HG03442 (cell line): ENCODE measurements around the gene TNNI3.
"Not testable (repeated sequence)": the region's sequence is repeated elsewhere in the genome, so short reads cannot be mapped to it uniquely, and the experiment has no call there.

Experiments
- ATAC-seq: cut with Tn5 transposase; IDR thresholded peaks from one replicate; pipeline ENCODE4 v1.9.1; 2021; ENCODE audit warnings: mild to moderate bottlenecking, moderate library complexity; ENCODE audit not compliant: unreplicated experiment

Gene TNNI3

DNA sequence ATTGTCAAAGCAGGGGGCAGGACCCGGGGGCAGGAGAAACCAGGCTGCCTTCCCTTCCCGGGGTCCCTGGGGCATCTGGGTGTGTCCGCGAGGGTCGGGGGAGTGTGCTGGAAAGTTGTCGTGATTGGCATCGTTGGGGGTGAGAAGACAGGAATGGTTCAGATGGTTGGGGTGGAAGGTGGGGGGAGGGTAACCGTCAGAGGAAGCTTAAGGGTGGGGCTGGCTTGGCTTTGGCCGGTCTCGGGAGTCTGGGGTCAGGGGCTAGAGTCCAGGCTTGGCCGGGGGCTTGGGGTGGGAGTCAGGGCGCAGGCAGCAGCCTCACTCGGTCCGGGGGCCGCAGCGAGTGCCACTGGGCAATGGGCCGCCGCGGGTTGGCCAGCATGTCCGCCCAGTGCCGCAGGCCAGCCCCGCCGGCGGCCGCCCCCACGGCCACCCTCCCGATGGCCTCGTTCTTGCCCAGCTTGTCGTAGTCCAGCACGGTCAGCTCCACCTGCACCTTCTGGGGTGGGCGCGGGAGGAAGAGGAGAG, 15.7 kb upstream of the TNNI3 start:
- ATAC-seq: no peak

DNA sequence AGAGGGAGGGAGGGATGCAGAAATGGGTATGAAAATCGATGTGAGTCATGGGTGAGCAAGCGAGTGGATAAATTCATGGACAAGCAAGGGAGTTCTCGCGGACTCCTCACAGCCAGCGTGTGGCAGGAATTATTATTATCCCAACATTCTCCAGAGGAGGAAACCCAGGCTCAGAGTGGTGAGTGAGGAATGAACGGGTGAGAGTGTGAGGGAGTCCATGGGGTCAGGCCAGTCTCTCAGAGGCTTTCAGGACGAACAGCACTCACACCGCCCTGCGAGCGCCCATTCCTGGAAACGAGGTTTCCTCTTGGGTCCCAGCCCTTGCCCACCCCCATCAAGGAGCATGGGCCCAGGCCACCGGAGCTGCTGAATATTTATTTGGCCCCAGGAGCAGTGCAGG, 15.2 kb upstream of the TNNI3 start:
- ATAC-seq: no peak

DNA sequence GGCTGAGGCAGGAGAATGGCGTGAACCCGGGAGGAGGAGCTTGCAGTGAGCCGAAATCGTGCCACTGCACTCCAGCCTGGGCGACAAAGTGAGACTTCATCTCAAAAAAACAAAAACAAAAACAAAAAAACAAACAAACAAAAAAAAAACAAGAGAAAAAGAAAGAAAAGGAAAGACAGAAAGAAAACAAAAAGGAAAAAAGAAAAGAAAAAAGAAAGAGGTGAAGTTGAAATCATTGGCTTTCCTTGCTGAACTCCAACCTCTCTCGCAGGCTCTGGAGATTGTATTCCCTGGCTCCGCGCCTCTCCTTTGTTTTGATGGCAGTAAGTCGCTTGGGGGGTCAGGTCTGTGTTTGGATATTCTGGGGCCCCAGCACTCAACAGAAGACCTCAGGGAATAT, 14.8 kb upstream of the TNNI3 start:
- ATAC-seq: not testable (repeated sequence)

DNA sequence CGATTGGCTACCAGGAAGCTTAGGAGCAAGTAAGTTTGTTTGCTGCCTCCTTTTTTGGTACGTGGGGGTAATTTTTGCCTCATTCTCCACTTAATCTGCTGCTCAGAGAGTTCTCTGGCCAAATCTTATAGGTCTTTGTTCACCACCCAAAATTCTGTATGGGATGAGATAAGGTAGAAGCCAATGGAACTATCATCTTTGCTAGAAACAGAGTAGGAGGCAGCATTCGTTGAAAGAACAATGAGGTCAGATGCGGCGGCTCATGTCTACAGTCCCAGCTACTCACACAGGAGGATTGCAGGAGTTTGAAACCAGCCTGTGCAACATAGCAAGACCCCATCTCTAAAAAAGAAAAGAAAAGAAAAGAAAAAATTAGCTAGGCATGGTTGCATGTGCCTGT, 13.9 kb upstream of the TNNI3 start:
- no peak for ATAC-seq

DNA sequence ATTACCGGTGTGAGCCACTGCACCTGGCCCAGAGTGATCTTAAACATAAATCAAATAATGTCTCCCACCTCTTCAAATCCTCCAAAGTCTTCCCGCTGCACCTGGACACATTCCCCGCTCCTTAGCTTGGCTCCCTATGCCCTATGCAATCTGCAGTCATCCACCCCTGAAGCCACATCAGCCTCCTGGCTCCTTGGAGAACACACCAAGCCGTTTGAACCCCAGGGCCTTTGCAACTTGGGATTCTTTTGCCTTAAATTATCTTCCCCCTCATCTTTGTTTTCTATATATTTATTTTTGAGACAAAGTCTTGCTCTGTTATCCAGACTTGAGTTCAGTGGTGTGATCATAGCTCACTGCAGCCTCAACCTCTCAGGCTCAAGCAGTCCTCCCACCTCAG, 11.6 kb upstream of the TNNI3 start:
- ATAC-seq: no peak

DNA sequence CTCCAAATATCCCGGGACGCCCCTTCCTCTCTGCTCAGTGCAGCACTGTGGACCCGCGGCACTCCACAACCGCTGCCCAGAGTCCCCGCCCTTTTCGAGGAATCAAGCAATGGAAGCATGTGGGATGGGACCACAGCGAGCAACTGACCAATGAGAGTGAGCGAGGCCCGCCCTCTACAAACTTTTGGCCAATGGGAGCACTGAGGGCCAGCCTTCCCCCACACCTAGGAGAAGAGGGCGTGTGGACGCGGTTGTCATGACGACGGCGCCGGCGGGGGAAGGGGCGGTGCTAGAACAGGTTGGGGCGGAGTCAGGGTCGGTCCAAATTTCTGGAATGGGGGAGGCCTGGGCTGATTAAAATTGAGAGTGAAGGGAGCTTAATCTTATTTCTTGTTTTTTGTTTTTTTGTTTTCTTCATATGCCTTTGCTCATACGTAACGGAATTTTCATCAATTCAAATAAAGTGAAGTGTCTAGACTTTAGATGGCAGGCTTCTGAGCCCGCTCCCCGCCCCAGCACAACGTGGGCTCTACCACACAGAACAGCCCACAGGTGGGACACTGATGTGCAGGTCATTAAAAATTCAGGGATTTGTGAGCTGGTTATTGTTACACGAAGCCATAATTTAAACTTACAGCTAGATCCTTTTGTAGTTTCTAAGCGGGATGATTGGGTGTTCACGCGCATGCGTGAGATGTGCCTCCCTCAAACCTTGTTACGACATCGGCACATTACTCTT, 9.2 kb upstream of the TNNI3 start, which contains the start of gene DNAAF3:
Gene DNAAF3 (minus strand): TSS at position 84 of the 739 bp plus-strand sequence. CDS start 200 bp downstream, outside the sequence.
- peak; percentile 73 for ATAC-seq

DNA sequence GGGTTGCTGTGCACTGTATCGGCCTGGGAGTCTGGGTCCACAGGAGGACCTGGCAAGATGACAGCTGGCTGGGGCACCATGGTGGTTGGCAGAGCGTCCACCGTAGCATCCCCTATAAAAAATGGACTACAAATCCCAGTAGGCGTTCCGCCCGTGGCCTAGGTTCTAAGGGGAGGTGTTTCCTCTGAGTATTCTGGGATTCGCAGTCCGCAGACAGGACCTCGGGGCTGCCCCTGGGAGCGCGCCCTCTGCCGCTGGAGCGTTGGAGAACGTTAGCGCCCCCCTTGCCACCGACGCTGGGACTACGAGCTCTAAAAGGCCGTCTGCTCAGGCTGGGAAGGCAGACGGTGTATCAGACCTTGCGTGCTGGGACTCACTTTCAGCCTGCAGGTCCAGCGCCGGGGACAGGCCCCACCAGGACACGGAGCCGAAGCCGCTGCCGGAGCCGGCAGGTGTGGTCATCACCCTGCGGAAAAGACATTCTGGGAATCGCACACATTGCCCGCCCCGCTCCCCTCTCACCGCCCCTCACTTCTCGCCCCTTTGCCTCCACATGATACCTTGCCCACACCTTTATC, 8.5 kb upstream of the TNNI3 start:
- ATAC-seq: peak; percentile 27

DNA sequence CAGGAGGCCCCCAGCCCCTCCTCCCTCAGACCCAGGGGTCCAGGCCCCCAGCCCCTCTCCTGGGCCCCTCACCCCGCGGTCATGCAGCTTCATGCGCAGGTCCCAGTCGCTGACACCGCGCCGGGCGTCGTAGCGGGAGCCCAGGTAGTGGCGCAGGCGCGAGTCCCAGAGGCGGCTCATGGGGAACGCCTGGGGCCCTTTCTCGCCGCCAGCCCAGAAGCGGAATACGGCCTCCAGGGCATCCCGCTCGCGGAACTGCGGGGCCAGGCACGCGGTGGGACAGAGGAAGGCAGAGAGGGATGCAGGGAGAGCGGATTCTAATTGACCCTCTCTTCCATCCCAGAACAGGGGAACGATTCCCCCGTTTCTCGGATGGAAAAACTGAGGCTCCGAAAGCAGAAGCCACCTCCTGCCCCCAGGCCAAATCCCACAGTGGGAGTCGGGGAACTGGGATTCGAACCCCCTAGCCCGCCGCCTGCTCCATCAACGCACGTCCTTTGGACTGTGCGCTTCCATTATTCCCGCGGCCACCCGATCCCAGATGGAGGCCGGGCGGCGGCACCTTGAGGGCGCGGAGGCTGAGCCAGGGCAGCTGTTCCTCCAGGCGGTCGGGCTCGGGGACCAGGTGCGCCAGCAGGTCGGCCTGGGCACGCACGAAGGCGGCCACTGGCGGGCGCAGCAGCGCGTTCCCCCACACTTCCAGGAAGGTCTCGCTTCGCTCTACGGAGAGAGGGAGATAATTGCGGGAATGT, 4.2 kb upstream of the TNNI3 start:
- no peak for ATAC-seq

DNA sequence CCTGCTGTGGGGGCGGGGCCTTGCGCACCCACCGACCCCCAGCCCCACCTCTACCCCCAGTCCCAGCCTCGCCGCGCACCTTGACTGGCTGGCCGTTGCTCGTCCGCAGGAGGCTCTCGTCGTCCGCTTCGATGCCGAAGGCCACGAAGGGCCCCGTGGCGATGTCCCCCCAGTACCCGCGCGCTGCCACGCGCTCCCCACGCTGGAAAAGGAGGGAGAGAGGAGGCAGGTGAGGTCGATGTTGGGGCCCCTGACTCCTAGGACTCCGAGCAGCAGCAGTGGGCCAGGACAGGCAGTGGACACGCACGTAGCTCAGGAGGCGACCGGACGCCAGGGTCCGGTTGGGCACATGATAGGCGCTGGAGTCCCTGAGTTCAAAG, 3.4 kb upstream of the TNNI3 start:
- ATAC-seq: no peak

DNA sequence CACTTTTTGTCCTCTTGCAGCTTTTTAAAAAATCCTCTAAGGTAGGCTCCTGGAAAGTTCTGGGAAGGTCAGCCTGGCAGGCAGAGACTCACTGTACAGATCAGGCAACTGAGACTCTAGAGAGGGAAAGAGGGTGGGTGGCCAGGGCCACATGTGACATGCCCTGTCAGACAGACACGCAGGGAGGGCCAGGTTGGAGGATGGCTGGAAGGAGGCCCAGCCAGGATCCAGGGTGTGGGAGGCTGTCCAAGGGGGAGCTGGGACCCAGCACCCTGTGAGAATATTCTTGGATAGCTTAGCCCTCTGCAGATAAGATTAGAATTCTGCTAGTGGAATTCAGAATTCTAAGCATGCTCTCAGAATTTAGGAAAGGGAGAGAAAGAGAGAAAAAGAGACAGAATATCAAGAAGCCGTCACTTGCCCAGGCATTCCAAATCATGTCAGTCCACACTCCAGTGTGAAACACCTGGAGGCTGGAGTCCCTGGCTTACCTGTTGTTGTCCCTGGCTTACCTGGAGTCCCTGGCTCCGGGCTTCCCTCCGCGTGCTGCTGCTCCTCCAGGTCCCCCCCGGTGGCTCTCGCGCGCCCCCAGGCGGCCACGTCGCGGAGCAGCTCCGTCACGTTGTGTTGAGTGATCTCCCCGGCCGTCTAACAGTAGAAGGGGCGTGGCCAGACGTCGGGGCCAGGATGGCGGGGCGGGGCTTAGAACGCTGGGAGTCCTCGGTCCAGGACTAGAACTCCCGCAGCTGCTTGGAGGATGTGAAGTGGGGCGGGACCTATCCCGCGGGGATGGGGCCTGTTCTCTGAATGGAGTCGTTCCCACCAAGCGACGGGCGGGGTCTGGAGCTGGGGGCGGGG, 2.8 kb upstream of the TNNI3 start:
- no peak for ATAC-seq

DNA sequence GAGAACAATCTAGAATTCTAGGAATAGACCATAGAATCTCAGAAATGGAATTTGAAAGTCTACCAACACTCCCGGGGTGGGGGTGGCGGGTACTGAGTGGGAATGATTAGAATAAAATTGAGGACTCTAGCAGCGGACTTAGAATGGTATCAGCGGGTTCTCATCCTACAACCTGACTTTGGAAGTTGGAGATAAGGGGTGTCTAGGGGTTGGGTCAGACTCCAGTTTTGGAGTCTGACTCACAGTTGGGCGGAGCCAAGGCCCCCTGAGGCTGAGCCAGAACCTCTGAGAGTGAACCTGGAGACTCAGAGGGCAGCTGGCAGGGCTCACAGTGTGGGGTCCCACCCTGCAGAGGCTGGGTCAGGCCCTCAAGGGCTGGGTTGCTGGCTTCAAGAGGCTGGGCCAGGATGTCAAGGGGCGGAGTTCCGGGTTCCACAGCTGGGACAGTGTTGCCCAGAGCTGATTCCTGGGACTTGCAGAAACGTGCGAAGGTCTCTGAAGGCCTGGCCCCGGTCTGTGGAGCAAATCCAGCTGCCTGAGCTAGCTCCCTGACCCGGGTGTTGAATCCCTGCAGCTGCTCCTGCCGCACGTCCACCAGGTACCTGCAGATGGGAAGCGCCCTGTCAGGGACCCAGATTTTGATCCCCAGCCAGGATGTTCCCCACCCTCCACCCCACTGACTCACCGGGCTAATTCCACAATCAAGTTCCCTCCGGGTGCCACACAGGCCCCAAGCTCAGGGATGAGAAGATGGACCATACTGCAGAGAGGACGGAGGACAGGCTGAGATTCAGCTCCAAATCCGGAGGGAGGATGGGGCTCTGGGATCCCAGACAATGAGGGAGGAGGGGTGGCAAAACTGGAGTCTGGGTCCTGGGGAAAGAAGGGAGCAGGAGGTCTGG, 1.6 kb upstream of the TNNI3 start:
- ATAC-seq: no peak

DNA sequence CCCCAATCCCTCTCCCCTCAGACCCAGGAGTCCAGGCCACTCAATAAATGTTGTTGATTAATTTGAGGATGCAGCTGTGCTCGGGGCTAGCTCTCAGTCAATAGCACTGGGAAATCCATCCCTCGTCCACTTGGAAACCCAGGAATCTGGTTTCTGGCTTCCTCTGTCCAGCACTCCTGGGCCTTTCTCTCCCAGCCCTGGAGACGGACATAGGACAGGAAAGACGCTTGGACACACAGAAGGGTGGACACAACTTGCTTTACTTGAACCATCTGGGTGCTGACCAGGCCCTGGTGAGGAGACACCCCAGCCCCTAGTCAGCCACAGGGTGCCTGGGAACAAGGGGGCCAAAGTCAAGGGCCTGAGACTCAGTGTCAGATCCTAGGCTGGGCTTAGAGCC, 891 bp upstream of the TNNI3 start:
- no peak for ATAC-seq

DNA sequence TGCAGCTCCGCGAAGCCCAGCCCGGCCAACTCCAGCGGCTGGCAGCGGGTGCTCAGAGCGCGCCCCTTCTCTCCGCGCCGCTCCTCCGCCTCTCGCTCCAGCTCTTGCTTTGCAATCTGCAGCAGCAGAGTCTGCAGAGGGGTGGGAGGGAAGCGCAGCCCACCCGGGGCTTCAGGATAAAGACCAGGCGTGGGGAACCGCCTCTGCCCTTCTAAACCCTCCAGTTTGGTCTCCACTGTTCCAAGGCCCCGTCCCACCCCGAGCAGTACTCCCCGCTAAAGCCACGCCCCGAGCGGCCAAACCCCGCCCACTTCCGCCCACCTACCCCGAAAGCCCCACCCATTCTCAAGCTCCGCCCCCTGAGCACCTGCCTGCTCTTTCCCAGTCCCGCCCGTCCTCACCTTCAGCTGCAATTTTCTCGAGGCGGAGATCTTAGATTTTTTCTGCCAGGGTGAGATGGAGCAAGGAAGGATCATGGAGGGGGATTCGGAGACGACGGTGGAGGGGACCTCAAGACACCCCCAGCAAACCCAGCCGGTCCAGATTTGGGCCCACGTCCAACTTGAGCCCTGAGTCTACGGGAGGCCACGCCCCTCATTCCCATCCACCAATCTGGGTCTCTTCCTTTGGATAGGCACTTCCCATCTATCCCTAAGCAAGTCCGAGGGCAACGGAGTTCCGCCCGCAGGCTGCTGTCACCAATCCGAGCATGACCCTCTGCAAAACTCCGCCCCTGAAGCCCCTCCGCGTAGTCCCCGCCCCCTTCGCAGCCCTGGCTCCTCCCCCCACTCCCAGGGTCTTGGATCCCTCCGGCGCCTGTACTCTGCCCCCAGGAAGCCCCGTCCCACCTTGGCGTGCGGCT, 1.1 kb downstream of the TNNI3 start:
- no peak for ATAC-seq

DNA sequence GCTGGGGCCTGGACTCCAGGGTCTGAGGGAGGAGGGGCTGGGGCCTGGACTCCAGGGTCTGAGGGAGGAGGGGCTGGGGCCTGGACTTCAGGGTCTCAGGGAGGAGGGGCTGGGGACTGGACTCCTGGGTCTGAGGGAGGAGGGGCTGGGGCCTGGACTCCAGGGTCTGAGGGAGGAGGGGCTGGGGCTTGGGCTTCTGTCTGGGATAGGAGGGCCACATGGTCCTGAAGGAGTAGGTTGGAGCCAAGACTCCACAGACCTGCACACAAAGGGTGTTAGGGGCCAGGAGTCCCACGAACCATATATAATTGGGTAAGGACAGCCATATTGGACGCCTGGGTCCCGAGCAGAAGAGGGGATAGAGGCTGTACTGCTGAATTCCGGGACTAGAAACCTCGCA, 1.7 kb downstream of the TNNI3 start:
- not testable (repeated sequence) for ATAC-seq

DNA sequence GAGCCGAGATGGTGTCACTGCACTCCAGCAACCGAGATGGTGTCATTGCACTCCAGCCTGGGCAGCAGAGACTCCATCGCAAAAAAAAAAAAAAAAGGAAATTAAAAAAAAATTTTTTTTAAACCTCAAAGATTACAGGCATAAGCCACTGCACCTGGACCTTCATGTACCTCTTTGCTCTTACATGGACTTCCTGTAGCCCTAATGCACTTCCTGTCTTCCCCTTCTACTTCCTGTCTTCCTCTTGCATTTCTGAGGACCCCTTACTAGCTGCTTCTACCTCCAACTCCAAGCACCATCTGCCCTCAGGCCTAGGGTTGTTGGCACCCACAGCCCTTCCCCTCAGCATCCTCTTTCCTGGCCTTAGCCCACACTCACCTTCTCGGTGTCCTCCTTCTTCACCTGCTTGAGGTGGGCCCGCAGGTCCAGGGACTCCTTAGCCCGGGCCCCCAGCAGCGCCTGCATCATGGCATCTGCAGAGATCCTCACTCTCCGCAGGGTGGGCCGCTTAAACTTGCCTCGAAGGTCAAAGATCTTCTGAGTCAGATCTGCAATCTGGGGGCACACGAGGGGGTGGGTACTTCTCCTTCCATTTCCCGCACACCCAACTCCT, 3.8 kb downstream of the TNNI3 start:
- no peak for ATAC-seq

DNA sequence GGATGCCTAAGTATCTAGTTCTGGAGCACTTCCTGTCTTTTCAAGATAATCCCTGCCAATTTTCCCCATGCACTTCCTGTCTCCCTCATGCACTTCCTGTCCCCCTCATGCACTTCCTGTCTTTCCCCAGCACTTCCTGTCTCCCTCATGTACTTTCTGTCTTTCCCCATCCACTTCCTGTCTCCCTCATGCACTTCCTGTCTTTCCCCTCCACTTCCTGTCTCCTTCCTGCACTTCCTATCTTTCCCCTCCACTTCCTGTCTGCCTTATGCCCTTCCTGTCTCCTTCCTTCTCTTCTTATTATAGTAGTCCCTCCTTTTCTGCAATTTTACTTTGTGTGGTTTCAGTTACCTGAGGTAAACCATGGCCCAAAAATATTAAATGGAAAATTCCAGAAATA, 5.5 kb downstream of the TNNI3 start:
- ATAC-seq: no peak

DNA sequence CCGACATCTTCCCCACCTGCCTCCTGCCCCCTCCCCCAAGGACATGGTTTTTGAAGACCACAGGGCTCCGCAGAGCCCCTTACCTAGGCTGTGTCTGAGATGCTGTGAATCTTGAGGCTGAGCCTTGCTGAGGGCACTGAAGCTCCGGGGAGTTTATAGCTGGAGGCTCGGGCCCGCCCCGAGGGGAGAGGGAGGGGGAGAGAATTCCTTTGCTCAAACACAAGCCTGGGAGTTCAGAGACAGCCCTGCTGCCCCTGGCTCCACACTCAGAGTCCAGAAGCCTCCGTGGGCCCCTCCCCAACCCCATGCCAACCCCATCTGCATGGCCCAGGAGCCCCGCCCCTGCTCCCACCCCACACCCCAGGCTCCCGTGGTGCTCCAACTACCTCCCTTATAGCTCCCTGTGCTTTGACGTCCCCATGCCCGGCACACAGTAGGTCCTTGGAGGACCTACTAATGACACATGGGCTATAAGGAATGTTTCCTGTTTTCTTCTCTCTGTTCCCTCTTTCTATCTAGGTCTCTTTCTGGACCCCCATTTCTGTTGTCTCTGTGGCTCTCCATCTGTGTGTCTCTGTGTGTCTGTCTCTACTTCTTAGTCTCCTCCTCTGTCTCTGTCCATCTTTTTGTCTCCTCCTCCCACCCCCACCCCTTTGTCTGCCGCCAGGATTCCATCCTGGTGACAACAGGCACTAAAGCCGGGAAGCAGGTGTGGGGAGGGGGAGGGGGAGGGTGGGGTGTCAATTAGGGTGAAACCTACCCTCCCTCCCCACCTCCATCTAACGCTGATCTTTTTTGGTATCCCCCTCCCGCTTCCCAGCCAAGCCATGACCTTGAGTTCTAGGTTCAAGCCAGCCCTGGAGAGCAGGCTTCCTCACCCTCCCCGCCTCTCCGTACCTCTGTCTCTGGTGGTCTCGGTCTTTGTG, 8.2 kb downstream of the TNNI3 start, which contains the start of gene TNNT1:
Gene TNNT1 (minus strand): TSS at position 129 of the 926 bp plus-strand sequence. CDS start 2,049 bp downstream, outside the sequence.
- ATAC-seq: no peak
